Measurements from ENCODE around the gene ENAH.

DNA sequence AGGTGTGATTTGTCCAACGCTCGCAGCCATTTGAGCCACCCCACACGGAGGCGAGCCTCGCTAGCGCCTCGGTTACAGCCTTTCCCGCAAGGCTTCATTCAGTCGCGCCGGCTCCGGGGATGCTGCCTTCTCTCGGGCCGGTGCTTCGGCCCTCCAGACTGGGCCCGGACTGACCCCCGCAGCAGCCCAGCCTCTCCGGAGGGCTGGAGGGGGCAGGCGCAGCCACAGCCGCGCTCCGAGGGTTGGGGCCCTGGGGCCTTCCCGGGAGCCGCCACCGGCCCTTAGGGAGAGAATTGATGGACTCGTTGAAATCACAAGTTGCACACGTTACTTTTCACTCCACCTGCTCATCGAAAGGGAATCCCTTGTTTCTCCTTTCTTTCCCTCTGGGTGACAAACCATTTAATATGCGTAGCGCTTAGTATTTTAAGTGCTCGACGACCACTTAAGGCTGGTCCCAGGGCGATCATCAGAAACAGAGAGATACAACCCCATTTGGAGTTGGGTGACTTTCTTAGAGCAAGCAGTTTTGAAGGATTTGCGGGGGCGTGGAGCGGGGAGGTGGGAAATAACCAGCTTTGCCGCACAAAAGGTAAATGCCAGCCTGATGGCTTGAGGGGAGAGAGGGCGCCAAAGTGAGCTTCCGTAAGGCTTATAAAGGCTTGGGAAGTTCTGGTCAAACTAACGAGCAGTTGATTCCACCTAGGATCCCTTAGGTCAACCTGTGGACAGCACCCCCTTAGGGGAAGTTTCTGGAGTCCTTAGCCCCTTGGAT lies 24.6 kb upstream of the ENAH start:
- TF ChIP-seq, protein P1, sequence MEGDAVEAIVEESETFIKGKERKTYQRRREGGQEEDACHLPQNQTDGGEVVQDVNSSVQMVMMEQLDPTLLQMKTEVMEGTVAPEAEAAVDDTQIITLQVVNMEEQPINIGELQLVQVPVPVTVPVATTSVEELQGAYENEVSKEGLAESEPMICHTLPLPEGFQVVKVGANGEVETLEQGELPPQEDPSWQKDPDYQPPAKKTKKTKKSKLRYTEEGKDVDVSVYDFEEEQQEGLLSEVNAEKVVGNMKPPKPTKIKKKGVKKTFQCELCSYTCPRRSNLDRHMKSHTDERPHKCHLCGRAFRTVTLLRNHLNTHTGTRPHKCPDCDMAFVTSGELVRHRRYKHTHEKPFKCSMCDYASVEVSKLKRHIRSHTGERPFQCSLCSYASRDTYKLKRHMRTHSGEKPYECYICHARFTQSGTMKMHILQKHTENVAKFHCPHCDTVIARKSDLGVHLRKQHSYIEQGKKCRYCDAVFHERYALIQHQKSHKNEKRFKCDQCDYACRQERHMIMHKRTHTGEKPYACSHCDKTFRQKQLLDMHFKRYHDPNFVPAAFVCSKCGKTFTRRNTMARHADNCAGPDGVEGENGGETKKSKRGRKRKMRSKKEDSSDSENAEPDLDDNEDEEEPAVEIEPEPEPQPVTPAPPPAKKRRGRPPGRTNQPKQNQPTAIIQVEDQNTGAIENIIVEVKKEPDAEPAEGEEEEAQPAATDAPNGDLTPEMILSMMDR (IDR thresholded peaks at IDR 0.05) = no peak
- no peak for TF ChIP-seq POLR2A (IDR thresholded peaks at IDR 0.05)
